Spleen (tissue), 11 donors: ENCODE data around the gene FAP. TPM values are rescaled to one million over a fixed set of nuclear protein-coding genes. Genes with fewer than 3 reads are reported as not detected.

ENCODE experiments used
- DNase-seq: peaks from one replicate; pipeline ENCODE4 v3.0.0-alpha.2; 2020
- H3K27ac ChIP-seq, 8 donors: fragments of 200-600 bp; sonication (generic) in 7 of 8; 1 replicate in 4 of 8; 2 replicates in 4 of 8; pipeline versions ENCODE4 v1.5.0 to v1.8.0; 2016 to 2021; ENCODE audit warnings: inconsistent platforms in 4 of 8, mild to moderate bottlenecking in 4 of 8, moderate library complexity in 1 of 8
- H3K27me3 ChIP-seq, 7 donors: fragments of 200-600 bp; sonication (generic) in 6 of 7; replicated peaks in 1 of 7; 1 replicate in 4 of 7; 2 replicates in 3 of 7; pipeline versions ENCODE4 v1.5.0 to v1.8.0; 2016 to 2021; ENCODE audit warnings: inconsistent platforms in 3 of 7, mild to moderate bottlenecking in 1 of 7
- H3K36me3 ChIP-seq, 6 donors: fragments of 200-600 bp; sonication (generic) in 5 of 6; 1 replicate in 4 of 6; 2 replicates in 2 of 6; pipeline versions ENCODE4 v1.5.0 to v1.8.0; 2016 to 2021; ENCODE audit warnings: inconsistent platforms in 2 of 6
- H3K4me1 ChIP-seq, 6 donors: fragments of 200-600 bp; sonication (generic) in 5 of 6; 1 replicate in 3 of 6; 2 replicates in 3 of 6; pipeline versions ENCODE4 v1.5.0 to v1.8.0; 2016 to 2021; ENCODE audit warnings: inconsistent platforms in 3 of 6
- H3K4me3 ChIP-seq, 8 donors: fragments of 200-600 bp; sonication (generic) in 7 of 8; 1 replicate in 4 of 8; 2 replicates in 4 of 8; pipeline versions ENCODE4 v1.5.0 to v1.8.0; 2016 to 2021; ENCODE audit warnings: inconsistent platforms in 4 of 8, mild to moderate bottlenecking in 4 of 8, moderate library complexity in 2 of 8
- H3K9me3 ChIP-seq, 8 donors: fragments of 200-600 bp; sonication (generic) in 7 of 8; 1 replicate in 4 of 8; 2 replicates in 4 of 8; pipeline versions ENCODE4 v1.5.0 to v1.8.0; 2016 to 2021; ENCODE audit warnings: inconsistent platforms in 4 of 8
- CTCF ChIP-seq, 11 experiments: fragments of 200-600 bp in 7 of 11; fragments of 450-650 bp in 4 of 11; sonication (generic) in 4 of 11; IDR thresholded peaks in 8 of 11; conservative IDR thresholded peaks in 3 of 11; 1 replicate in 7 of 11; 2 replicates in 4 of 11; pipeline versions ENCODE4 v1.4.0 to v1.8.0; 2016 to 2021; ENCODE audit warnings: antibody characterized with exemption in 11 of 11, inconsistent platforms in 4 of 11, mild to moderate bottlenecking in 1 of 11
- POLR2A ChIP-seq, 3 donors: fragments of 450-650 bp; IDR thresholded peaks; one replicate each; pipeline ENCODE4 v1.5.1; 2017; ENCODE audit warnings: antibody characterized with exemption in 3 of 3, mild to moderate bottlenecking in 1 of 3
- POLR2AphosphoS5 ChIP-seq, 3 donors: sonication (generic); formaldehyde crosslinking; IDR thresholded peaks; one replicate each; pipeline ENCODE4 v1.5.1; 2017; ENCODE audit warnings: antibody characterized with exemption in 3 of 3
- WGBS, 5 donors: extraction: QIAGEN DNeasy Blood & Tissue Kit in 3 of 5; methylation state at CpG; one replicate each; pipeline versions ENCODE4 v1.1.5 to v1.1.7; 2013 to 2018; 5-methylcytosine and 5-hydroxymethylcytosine counted together
- intact Hi-C: fragments of 100-400 bp; cut with DNase I; formaldehyde crosslinking; loops from one replicate; pipeline ENCODE4 v1.15.0; 2023; ENCODE audit warnings: low total_unique reads
- polyA plus RNA-seq, 3 donors: library from polyadenylated mRNA; stranded (reverse); fragments of 200-250 nt; gene quantifications; one replicate each; pipeline ENCODE4 v1.2.1, GENCODE V29; 2013
- total RNA-seq, 7 donors: library from RNA; depleted of rRNA in 3 of 7; stranded (reverse); fragments of >200 nt in 3 of 7; fragmentation: NEBNext Ultra II Directional in 4 of 7; extraction: Animal tissue kit (Norgen Biotek cat#: 25700) in 4 of 7; gene quantifications; one replicate each; pipeline versions ENCODE4 v1.1.0 to v1.2.1, GENCODE V29; 2016 to 2021
- donor health status: healthy with polysubstance abuse.
- donor health status: DM: no; HTN: no; CAD: no; lungs with moderate emphysema.
- donor health status: DM: no; HTN: no; CAD: no.
- donor health status: Bipolar disorder and iron deficiency.
- donor health status: healthy.
- donor health status: DM: no; HTN: no; CAD: no.
- donor health status: DM: yes; HTN: yes; CAD: no.

Gene FAP
- total and polyA plus RNA-seq, 10 donors = 0.82 to 11.8 (median 1.2) TPM

- WGBS, 5 donors = 95 to 98% (median 97%) methylated on average over 13 to 38 of the region's 38 CpGs
- H3K27me3 ChIP-seq = peaks cover 0 to 5% (median 0%) of the 10 kb centered on the region in 7 donors
- TF ChIP-seq CTCF (IDR thresholded peaks at IDR 0.05 in 8 of 11, conservative IDR thresholded peaks at IDR 0.05 in 3 of 11) (no peak), POLR2A (IDR thresholded peaks at IDR 0.05) (no peak), POLR2AphosphoS5 (IDR thresholded peaks at IDR 0.05) (no peak)
- H3K4me3 ChIP-seq = no peak overlapping the region
- intact Hi-C loops = no loop called here
- no peak overlapping the region for H3K27ac ChIP-seq
- H3K9me3 ChIP-seq = peaks cover 0 to 4% (median 0%) of the 10 kb centered on the region in 8 donors
- DNase-seq = no peak
- no peaks in the 10 kb centered on the region for H3K4me1 ChIP-seq
- no peaks in the 10 kb centered on the region for H3K36me3 ChIP-seq
These were observed 8.4 kb downstream of the FAP start for GRCh38 chr2:162234620-162235462.

GRCh38 chr2:162233197-162233596 is 10.0 kb downstream of the FAP start:
- peaks cover 0 to 4% (median 0%) of the 10 kb centered on the region in 8 donors for H3K9me3 ChIP-seq
- DNase-seq = no peak
- intact Hi-C loops = no loop called here
- H3K27me3 ChIP-seq = peaks cover 0 to 5% (median 0%) of the 10 kb centered on the region in 7 donors
- TF ChIP-seq POLR2AphosphoS5 (IDR thresholded peaks at IDR 0.05) = no peak
- TF ChIP-seq POLR2A (IDR thresholded peaks at IDR 0.05) = no peak
- no peak for TF ChIP-seq CTCF (IDR thresholded peaks at IDR 0.05 in 8 of 11, conservative IDR thresholded peaks at IDR 0.05 in 3 of 11)
- whole genome bisulfite sequencing, 5 donors = 44 to 89% (median 58%) methylated on average over 1 of the region's 1 CpG
- no peaks in the 10 kb centered on the region for H3K4me1 ChIP-seq
- H3K27ac ChIP-seq = no peak overlapping the region
- no peak overlapping the region for H3K4me3 ChIP-seq
- H3K36me3 ChIP-seq = no peaks in the 10 kb centered on the region

GRCh38 chr2:162232671-162233070 is 10.6 kb downstream of the FAP start:
- H3K27ac ChIP-seq = no peak overlapping the region
- peaks cover 0 to 5% (median 0%) of the 10 kb centered on the region in 7 donors for H3K27me3 ChIP-seq
- no peaks in the 10 kb centered on the region for H3K4me1 ChIP-seq
- TF ChIP-seq POLR2A (IDR thresholded peaks at IDR 0.05) (no peak), CTCF (IDR thresholded peaks at IDR 0.05 in 8 of 11, conservative IDR thresholded peaks at IDR 0.05 in 3 of 11) (no peak), POLR2AphosphoS5 (IDR thresholded peaks at IDR 0.05) (no peak)
- intact Hi-C loops = no loop called here
- WGBS, 5 donors = 60 to 78% (median 73%) methylated on average over 2 of the region's 2 CpGs
- H3K4me3 ChIP-seq = no peak overlapping the region
- H3K9me3 ChIP-seq = peaks cover 0 to 4% (median 0%) of the 10 kb centered on the region in 8 donors
- H3K36me3 ChIP-seq = no peaks in the 10 kb centered on the region
- no peak for DNase-seq

- no peak overlapping the region for H3K27ac ChIP-seq
- H3K4me3 ChIP-seq = no peak overlapping the region
- no peaks in the 10 kb centered on the region for H3K36me3 ChIP-seq
- TF ChIP-seq CTCF (IDR thresholded peaks at IDR 0.05 in 8 of 11, conservative IDR thresholded peaks at IDR 0.05 in 3 of 11) (no peak), POLR2AphosphoS5 (IDR thresholded peaks at IDR 0.05) (no peak)
- 59 to 71% (median 66%) methylated on average over 2 of the region's 2 CpGs for WGBS, 5 donors
- DNase-seq = no peak
- peaks cover 0 to 4% (median 0%) of the 10 kb centered on the region in 8 donors for H3K9me3 ChIP-seq
- intact Hi-C loops = no loop called here
- H3K27me3 ChIP-seq = peaks cover 0 to 5% (median 0%) of the 10 kb centered on the region in 7 donors
- no peaks in the 10 kb centered on the region for H3K4me1 ChIP-seq
These were observed 11.2 kb downstream of the FAP start for GRCh38 chr2:162232027-162232426.
